B cell (primary cell): ENCODE data around the gene RPL7A. TPM values are rescaled to one million over a fixed set of nuclear protein-coding genes. Genes with fewer than 3 reads are reported as not detected.
"Not testable (repeated sequence)": the region's sequence is repeated elsewhere in the genome, so short reads cannot be mapped to it uniquely, and the experiment has no call there.

ENCODE experiments used
- ATAC-seq: fragments of 200-7000 bp; cut with Tn5 transposase; one replicate; pipeline ENCODE4 v1.10.0; 2021; ENCODE audit warnings: low read depth, mild to moderate bottlenecking, moderate number of reproducible peaks, moderate library complexity
- CTCF ChIA-PET: fragments of 350-600 bp; sonication (Branson Sonifier 250); formaldehyde crosslinking; loops from one replicate; lab custom pipeline; 2021; ENCODE audit warnings: antibody characterized with exemption, inconsistent platforms; lab: Charles Lee
- POLR2A ChIA-PET: fragments of 350-600 bp; sonication (Branson Sonifier 250); formaldehyde crosslinking; loops from one replicate; lab custom pipeline; 2021; ENCODE audit warnings: antibody characterized with exemption; lab: Charles Lee
- DNase-seq: peaks from one replicate; pipeline ENCODE4 v3.0.0; 2013
- H2AFZ ChIP-seq: 2 replicates; pipeline ENCODE4 v1.6.1; 2012; ENCODE audit warnings: mild to moderate bottlenecking, low read depth, low read length; ENCODE audit not compliant: insufficient read depth, poor library complexity, severe bottlenecking
- H3K27ac ChIP-seq, 2 donors: 1 replicate in 1 of 2; 2 replicates in 1 of 2; pipeline ENCODE4 v1.5.1; 2012 to 2013; ENCODE audit warnings: low read length in 2 of 2, mild to moderate bottlenecking in 2 of 2, moderate library complexity in 1 of 2
- H3K27me3 ChIP-seq, 4 experiments: fragments of 200-600 bp in 1 of 4; sonication (generic) in 1 of 4; replicated peaks in 1 of 4; 1 replicate in 2 of 4; 2 replicates in 2 of 4; pipeline versions ENCODE4 v1.6.1 to v1.7.0; 2013 to 2016; ENCODE audit warnings: low read length in 3 of 4, mild to moderate bottlenecking in 2 of 4, mixed read lengths in 1 of 4, moderate library complexity in 1 of 4; ENCODE audit not compliant: insufficient read depth in 4 of 4, control insufficient read depth in 3 of 4; ENCODE audit errors: control extremely low read depth in 1 of 4
- H3K36me3 ChIP-seq, 2 experiments: replicated peaks in 1 of 2; 1 replicate in 1 of 2; 2 replicates in 1 of 2; pipeline versions ENCODE4 v1.6.1 to v1.7.1; 2013; ENCODE audit warnings: low read length in 1 of 2; ENCODE audit not compliant: insufficient read depth in 2 of 2, control insufficient read depth in 1 of 2; ENCODE audit errors: control extremely low read depth in 1 of 2, extremely low read depth in 1 of 2
- H3K4me1 ChIP-seq, 2 donors: fragments of 200-600 bp in 1 of 2; sonication (generic) in 1 of 2; 1 replicate in 1 of 2; 2 replicates in 1 of 2; pipeline versions ENCODE4 v1.5.1 to v1.6.1; 2013 to 2017; ENCODE audit warnings: low read length in 2 of 2; ENCODE audit not compliant: control insufficient read depth in 2 of 2, insufficient read depth in 2 of 2
- H3K4me2 ChIP-seq: replicated peaks from 2 replicates; pipeline ENCODE3; 2012; ENCODE audit warnings: mild to moderate bottlenecking, low read depth, low read length; ENCODE audit not compliant: poor library complexity, severe bottlenecking
- H3K4me3 ChIP-seq, 5 experiments: fragments of 200-600 bp in 1 of 5; sonication (generic) in 1 of 5; 1 replicate in 3 of 5; 2 replicates in 2 of 5; pipeline versions ENCODE4 v1.5.1 to v1.7.0; 2011 to 2016; ENCODE audit warnings: low read length in 4 of 5, mild to moderate bottlenecking in 4 of 5, low read depth in 2 of 5, control low read depth in 1 of 5, moderate library complexity in 1 of 5; ENCODE audit not compliant: insufficient read depth in 1 of 5; ENCODE audit errors: control extremely low read depth in 1 of 5, extremely low read depth in 1 of 5
- H3K79me2 ChIP-seq: fragments of 200-600 bp; sonication (generic); one replicate; pipeline ENCODE4 v1.6.0; 2016; ENCODE audit warnings: low read length; ENCODE audit not compliant: control insufficient read depth, insufficient read depth
- H3K9ac ChIP-seq: fragments of 200-600 bp; sonication (generic); 2 replicates; pipeline ENCODE4 v1.6.1; 2017; ENCODE audit warnings: mild to moderate bottlenecking, low read length, moderate library complexity
- H3K9me3 ChIP-seq, 3 donors: one replicate each; pipeline versions ENCODE4 v1.6.1 to v1.7.1; 2013; ENCODE audit warnings: low read length in 2 of 3; ENCODE audit not compliant: control insufficient read depth in 2 of 3, insufficient read depth in 1 of 3; ENCODE audit errors: control extremely low read depth in 1 of 3
- H4K20me1 ChIP-seq: 2 replicates; pipeline ENCODE4 v1.6.0; 2012; ENCODE audit warnings: mild to moderate bottlenecking, low read length; ENCODE audit not compliant: insufficient read depth, control insufficient read depth, poor library complexity, severe bottlenecking
- H3K27ac Mint-ChIP-seq: one replicate; pipeline ENCODE4 v1.8.0; 2021; ENCODE audit warnings: mixed read lengths
- H3K27me3 Mint-ChIP-seq: one replicate; pipeline ENCODE4 v1.8.0; 2021; ENCODE audit warnings: mixed read lengths
- H3K4me1 Mint-ChIP-seq: one replicate; pipeline ENCODE4 v1.8.0; 2021; ENCODE audit warnings: mixed read lengths
- H3K4me3 Mint-ChIP-seq: one replicate; pipeline ENCODE4 v1.8.0; 2021; ENCODE audit warnings: mixed read lengths
- H3K9me3 Mint-ChIP-seq: one replicate; pipeline ENCODE4 v1.8.0; 2022; ENCODE audit warnings: mixed read lengths; ENCODE audit not compliant: insufficient read depth
- CTCF ChIP-seq: fragments of 200-600 bp; IDR thresholded peaks from one replicate; pipeline ENCODE4 v1.8.0; 2022; ENCODE audit warnings: antibody characterized with exemption, mild to moderate bottlenecking
- EZH2 ChIP-seq: IDR thresholded peaks from 2 replicates; pipeline ENCODE4 v1.6.1; 2012; ENCODE audit warnings: borderline replicate concordance, low read depth, mild to moderate bottlenecking, moderate library complexity, low read length; ENCODE audit not compliant: insufficient read depth, poor library complexity, severe bottlenecking
- WGBS: methylation state at CpG from one replicate; pipeline ENCODE4 v1.1.5; 2013; ENCODE audit warnings: missing lambda C conversion rate; ENCODE audit not compliant: insufficient coverage; 5-methylcytosine and 5-hydroxymethylcytosine counted together
- intact Hi-C: fragments of 100-400 bp; cut with micrococcal nuclease; formaldehyde crosslinking; loops from one replicate; pipeline ENCODE4 v1.10.0; 2022
- polyA plus RNA-seq: library from polyadenylated mRNA; depleted of rRNA; stranded (reverse); fragments of >200 nt; gene quantifications from 2 replicates; pipeline ENCODE4 v1.2.3, GENCODE V29; 2012
- total RNA-seq, 2 donors: library from RNA; stranded (reverse); fragments of 120-200 nt in 1 of 2; gene quantifications; 1 replicate in 1 of 2; 2 replicates in 1 of 2; pipeline versions ENCODE4 v1.2.3 to v1.2.4, GENCODE V29; 2013 to 2022

RPL7A gene
- total and polyA plus RNA-seq, 2 donors (not counting 1 experiment from before 2014, with no cell fraction given) = 2,407 to 3,937 TPM

- POLR2A ChIA-PET = no interaction called here
- no peak for ATAC-seq
- CTCF ChIA-PET = no interaction called here
Measured at GRCh38 chr9:133323991-133324703, 23.9 kb upstream of the RPL7A start.

GRCh38 chr9:133327021-133327420, 21.0 kb upstream of the RPL7A start:
- H3K27ac Mint-ChIP-seq, DNase-seq, H3K27me3 Mint-ChIP-seq, H3K27ac ChIP-seq, CTCF ChIA-PET, H3K9me3 ChIP-seq, H3K4me3 ChIP-seq, H3K79me2 ChIP-seq, H3K4me2 ChIP-seq, H3K9ac ChIP-seq, H3K4me1 Mint-ChIP-seq, H3K27me3 ChIP-seq, H2AFZ ChIP-seq, H3K4me1 ChIP-seq, H3K4me3 Mint-ChIP-seq, H3K9me3 Mint-ChIP-seq, ATAC-seq, POLR2A ChIA-PET, intact Hi-C loops: not testable (repeated sequence)
- peaks cover 11% of the 10 kb centered on the region for H4K20me1 ChIP-seq
- 84% methylated on average over 3 of the region's 6 CpGs for WGBS
- peaks cover 3 to 16% of the 10 kb centered on the region in 2 experiments for H3K36me3 ChIP-seq

More at GRCh38 chr9:133323991-133324703, 23.9 kb upstream of the RPL7A start:
- H3K27me3 Mint-ChIP-seq = peaks cover 4% of the 10 kb centered on the region
- Histone ChIP-seq H3K4me2 (no peak overlapping the region), H3K79me2 (no peaks in the 10 kb centered on the region), H3K9ac (no peak overlapping the region), H4K20me1 (no peaks in the 10 kb centered on the region), H3K27ac (no peak overlapping the region), H3K9me3 (peaks cover 0 to 8% (median 0%) of the 10 kb centered on the region in 3 donors), H2AFZ (no peak overlapping the region), H3K4me1 (no peaks in the 10 kb centered on the region), H3K36me3 (peaks cover 0 to 3% of the 10 kb centered on the region in 2 experiments), H3K27me3 (no peaks in the 10 kb centered on the region), H3K4me3 (no peak overlapping the region)
- H3K9me3 Mint-ChIP-seq = no peaks in the 10 kb centered on the region
- intact Hi-C loops = no loop called here
- no peak for TF ChIP-seq EZH2
- TF ChIP-seq CTCF = no peak
- no peak overlapping the region for H3K4me3 Mint-ChIP-seq
- WGBS = 92% methylated on average over 12 of the region's 13 CpGs
- no peak for DNase-seq
- H3K27ac Mint-ChIP-seq = no peak overlapping the region
- peaks cover 2% of the 10 kb centered on the region for H3K4me1 Mint-ChIP-seq
